DND-41 (cell line): ENCODE data around the gene CDCA8.

Source experiments
- ATAC-seq: fragments of 200-7000 bp; cut with Tn5 transposase; 3 replicates; pipeline ENCODE4 v1.9.1; 2021; ENCODE audit warnings: low read depth; ENCODE audit not compliant: insufficient read depth
- DNase-seq: peaks from one replicate; pipeline ENCODE4 v3.0.0-alpha.2; 2020
- H2AFZ ChIP-seq: 2 replicates; pipeline ENCODE4 v1.6.0; 2012; ENCODE audit warnings: low read depth, low read length
- H3K27ac ChIP-seq: 2 replicates; pipeline ENCODE4 v1.5.1; 2012; ENCODE audit warnings: low read length, inconsistent platforms
- H3K27me3 ChIP-seq: fragments of 200-600 bp; sonication (generic); 2 replicates; pipeline ENCODE4 v1.6.0; 2012; ENCODE audit warnings: low read length, mild to moderate bottlenecking, inconsistent platforms; ENCODE audit not compliant: insufficient read depth, poor library complexity
- H3K36me3 ChIP-seq: 2 replicates; pipeline ENCODE4 v1.5.1; 2012; ENCODE audit warnings: low read length, inconsistent platforms; ENCODE audit not compliant: insufficient read depth
- H3K4me1 ChIP-seq: 2 replicates; pipeline ENCODE4 v1.5.1; 2012; ENCODE audit warnings: mild to moderate bottlenecking, low read length; ENCODE audit not compliant: insufficient read depth
- H3K4me2 ChIP-seq: 2 replicates; pipeline ENCODE4 v1.6.0; 2012; ENCODE audit warnings: mild to moderate bottlenecking, moderate library complexity, low read length, inconsistent platforms; ENCODE audit not compliant: insufficient read depth
- H3K4me3 ChIP-seq, 2 experiments: fragments of 200-600 bp in 1 of 2; shearing (Covaris generic) in 1 of 2; 2 replicates each; pipeline ENCODE4 v1.5.1; 2012 to 2016; ENCODE audit warnings: inconsistent platforms in 2 of 2, low read length in 2 of 2, mild to moderate bottlenecking in 2 of 2, low read depth in 1 of 2, moderate library complexity in 1 of 2
- H3K79me2 ChIP-seq: 2 replicates; pipeline ENCODE4 v1.6.0; 2012; ENCODE audit warnings: low read length, inconsistent platforms; ENCODE audit not compliant: insufficient read depth
- H3K9ac ChIP-seq: 2 replicates; pipeline ENCODE4 v1.6.0; 2012; ENCODE audit warnings: low read depth, mild to moderate bottlenecking, inconsistent platforms, low read length, moderate library complexity
- H3K9me3 ChIP-seq: 2 replicates; pipeline ENCODE4 v1.5.1; 2012; ENCODE audit warnings: low read length, moderate library complexity, mild to moderate bottlenecking, inconsistent platforms; ENCODE audit not compliant: insufficient read depth, severe bottlenecking
- H4K20me1 ChIP-seq: 2 replicates; pipeline ENCODE4 v1.6.0; 2012; ENCODE audit warnings: low read length; ENCODE audit not compliant: insufficient read depth
- EZH2 ChIP-seq: IDR thresholded peaks from 3 replicates; pipeline ENCODE4 v1.6.1; 2012; ENCODE audit warnings: borderline replicate concordance, low read depth, mild to moderate bottlenecking, moderate library complexity, low read length, inconsistent platforms; ENCODE audit not compliant: severe bottlenecking
- TF ChIP-seq, protein P1 (sequence below): IDR thresholded peaks from 2 replicates; pipeline ENCODE4 v1.5.1; 2012; ENCODE audit warnings: borderline replicate concordance, low read length, moderate library complexity, mild to moderate bottlenecking; ENCODE audit not compliant: poor library complexity, severe bottlenecking; ENCODE audit errors: extremely low read depth

The CDCA8 gene

DNA sequence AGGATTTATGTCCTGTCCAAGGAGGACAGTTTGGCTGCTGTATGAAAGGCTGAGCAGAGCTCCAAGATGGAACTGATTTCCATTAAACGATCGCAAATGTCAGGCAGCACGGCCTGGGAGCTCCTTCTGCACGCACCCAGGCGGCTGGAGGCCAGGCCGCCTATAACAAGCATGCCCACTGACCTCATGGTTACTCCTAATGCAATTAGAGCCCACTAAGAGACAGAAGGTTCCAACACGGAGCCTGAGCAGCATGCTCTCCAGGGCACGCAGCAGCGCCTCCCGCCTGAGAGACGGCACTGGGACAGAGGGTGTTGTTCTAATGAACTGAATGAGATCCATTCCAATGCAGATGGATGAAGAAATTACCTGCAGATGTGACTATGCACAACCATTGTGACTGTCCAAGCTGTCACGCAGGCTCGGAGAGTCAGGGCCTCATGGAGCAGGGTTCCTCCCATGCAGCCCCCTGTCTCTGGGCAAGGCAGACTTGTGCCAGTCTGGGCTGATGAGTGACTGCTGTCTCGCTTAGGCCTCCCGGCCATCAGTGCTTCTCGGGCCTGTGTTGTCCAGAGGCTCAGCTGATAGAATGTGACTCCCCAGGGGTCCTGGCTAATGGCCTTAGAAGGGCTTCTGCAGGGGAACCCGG, 25.2 kb upstream of the CDCA8 start:
- no peaks in the 10 kb centered on the region for H3K79me2 ChIP-seq
- no peaks in the 10 kb centered on the region for H3K4me1 ChIP-seq
- no peak overlapping the region for H3K9ac ChIP-seq
- H4K20me1 ChIP-seq, result peaks cover 43% of the 10 kb centered on the region; the same call in 1 of the 2 replicates
- H3K9me3 ChIP-seq, result no peaks in the 10 kb centered on the region
- H3K4me2 ChIP-seq, result no peak overlapping the region
- no peak for DNase-seq
- H3K27ac ChIP-seq, result no peak overlapping the region
- H2AFZ ChIP-seq, result no peak overlapping the region
- no peak for ATAC-seq
- no peak overlapping the region for H3K4me3 ChIP-seq
- peaks cover 65% of the 10 kb centered on the region for H3K27me3 ChIP-seq
- TF ChIP-seq EZH2, result no peak
- TF ChIP-seq, protein P1, sequence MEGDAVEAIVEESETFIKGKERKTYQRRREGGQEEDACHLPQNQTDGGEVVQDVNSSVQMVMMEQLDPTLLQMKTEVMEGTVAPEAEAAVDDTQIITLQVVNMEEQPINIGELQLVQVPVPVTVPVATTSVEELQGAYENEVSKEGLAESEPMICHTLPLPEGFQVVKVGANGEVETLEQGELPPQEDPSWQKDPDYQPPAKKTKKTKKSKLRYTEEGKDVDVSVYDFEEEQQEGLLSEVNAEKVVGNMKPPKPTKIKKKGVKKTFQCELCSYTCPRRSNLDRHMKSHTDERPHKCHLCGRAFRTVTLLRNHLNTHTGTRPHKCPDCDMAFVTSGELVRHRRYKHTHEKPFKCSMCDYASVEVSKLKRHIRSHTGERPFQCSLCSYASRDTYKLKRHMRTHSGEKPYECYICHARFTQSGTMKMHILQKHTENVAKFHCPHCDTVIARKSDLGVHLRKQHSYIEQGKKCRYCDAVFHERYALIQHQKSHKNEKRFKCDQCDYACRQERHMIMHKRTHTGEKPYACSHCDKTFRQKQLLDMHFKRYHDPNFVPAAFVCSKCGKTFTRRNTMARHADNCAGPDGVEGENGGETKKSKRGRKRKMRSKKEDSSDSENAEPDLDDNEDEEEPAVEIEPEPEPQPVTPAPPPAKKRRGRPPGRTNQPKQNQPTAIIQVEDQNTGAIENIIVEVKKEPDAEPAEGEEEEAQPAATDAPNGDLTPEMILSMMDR, result no peak
- no peaks in the 10 kb centered on the region for H3K36me3 ChIP-seq

DNA sequence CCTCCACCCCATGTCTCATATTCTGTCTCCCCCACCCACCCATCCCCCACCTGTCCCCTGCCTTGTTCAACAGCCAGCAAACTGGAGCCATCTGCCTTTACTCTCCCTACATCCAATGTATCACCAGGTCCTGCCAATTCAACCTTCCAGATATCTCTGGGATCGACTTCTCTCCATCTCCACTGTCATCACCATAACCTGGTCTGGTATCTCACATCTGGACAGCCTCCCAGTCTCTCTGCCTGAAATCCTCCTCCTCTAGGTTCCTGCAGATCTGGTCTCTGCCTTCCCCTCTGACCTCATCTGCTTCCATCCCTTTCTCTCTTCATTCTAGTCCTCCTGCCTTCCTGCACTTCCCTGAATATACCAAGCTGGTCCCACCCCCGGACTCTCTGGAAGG, 22.2 kb upstream of the CDCA8 start:
- no peak for TF ChIP-seq EZH2
- TF ChIP-seq, protein P1, result no peak
- no peak for DNase-seq
- Histone ChIP-seq H2AFZ (no peak overlapping the region), H3K4me2 (no peak overlapping the region), H3K36me3 (no peaks in the 10 kb centered on the region), H4K20me1 (peaks cover 59% of the 10 kb centered on the region; the same call in 1 of the 2 replicates), H3K27me3 (peaks cover 64% of the 10 kb centered on the region), H3K9ac (no peak overlapping the region), H3K27ac (no peak overlapping the region), H3K4me1 (peaks cover 8% of the 10 kb centered on the region), H3K9me3 (no peaks in the 10 kb centered on the region), H3K79me2 (no peaks in the 10 kb centered on the region), H3K4me3 (no peak overlapping the region)
- no peak for ATAC-seq

DNA sequence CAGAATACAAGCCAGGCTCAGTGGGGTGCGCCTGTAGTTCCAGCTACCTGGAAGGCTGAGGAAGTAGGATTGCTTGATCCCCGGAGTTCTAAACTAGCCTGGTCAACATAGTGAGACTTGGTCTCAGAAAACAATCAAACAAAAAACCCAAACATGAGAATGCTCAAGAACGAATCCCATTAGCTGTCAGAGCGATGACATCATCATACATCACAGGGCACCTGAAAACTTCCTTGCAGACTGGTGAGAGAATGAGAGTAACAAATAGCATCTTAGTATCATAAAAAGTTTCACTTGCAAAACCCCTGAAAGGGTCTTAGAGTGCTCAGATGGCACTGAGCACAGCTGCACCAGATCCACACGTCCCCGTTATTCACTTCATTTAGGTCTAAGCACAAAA, 21.1 kb upstream of the CDCA8 start:
- DNase-seq, result no peak
- no peak overlapping the region for H3K4me2 ChIP-seq
- H3K27me3 ChIP-seq, result peaks cover 61% of the 10 kb centered on the region
- H3K4me1 ChIP-seq, result peaks cover 8% of the 10 kb centered on the region
- ATAC-seq, result no peak
- H3K27ac ChIP-seq, result no peak overlapping the region
- H2AFZ ChIP-seq, result no peak overlapping the region
- peaks cover 60% of the 10 kb centered on the region; the same call in 1 of the 2 replicates for H4K20me1 ChIP-seq
- H3K9me3 ChIP-seq, result no peaks in the 10 kb centered on the region
- no peaks in the 10 kb centered on the region for H3K36me3 ChIP-seq
- H3K9ac ChIP-seq, result no peak overlapping the region
- TF ChIP-seq, protein P1, result no peak
- TF ChIP-seq EZH2, result no peak
- H3K79me2 ChIP-seq, result no peaks in the 10 kb centered on the region
- H3K4me3 ChIP-seq, result no peak overlapping the region
